CD8-positive, alpha-beta memory T cell (primary cell): ENCODE data around the gene NPAS2. TPM values are rescaled to one million over a fixed set of nuclear protein-coding genes. Genes with fewer than 3 reads are reported as not detected.

Experiments
- CTCF ChIA-PET: fragments of 350-600 bp; sonication (Branson Sonifier 250); formaldehyde crosslinking; loops from one replicate; lab custom pipeline; 2021; ENCODE audit warnings: antibody characterized with exemption; lab: Charles Lee
- POLR2A ChIA-PET: fragments of 350-600 bp; sonication (Branson Sonifier 250); formaldehyde crosslinking; loops from one replicate; lab custom pipeline; 2021; ENCODE audit warnings: antibody characterized with exemption; lab: Charles Lee
- DNase-seq, 5 donors: peaks; one replicate each; pipeline versions ENCODE4 v3.0.0 to v3.0.0-alpha.2; 2020 to 2022; ENCODE audit warnings: mixed read lengths in 1 of 5
- H3K27ac ChIP-seq: one replicate; pipeline ENCODE4 v1.7.0; 2013; ENCODE audit warnings: low read depth, mild to moderate bottlenecking, low read length, moderate library complexity
- H3K27me3 ChIP-seq: 2 replicates; pipeline ENCODE4 v1.7.0; 2013; ENCODE audit warnings: low read length, mild to moderate bottlenecking; ENCODE audit not compliant: insufficient read depth, poor library complexity, severe bottlenecking
- H3K36me3 ChIP-seq: 2 replicates; pipeline ENCODE4 v1.7.0; 2013; ENCODE audit warnings: mild to moderate bottlenecking, low read length, moderate library complexity; ENCODE audit not compliant: insufficient read depth
- H3K4me1 ChIP-seq: 2 replicates; pipeline ENCODE4 v1.7.0; 2013; ENCODE audit warnings: mild to moderate bottlenecking, low read length, moderate library complexity; ENCODE audit not compliant: insufficient read depth
- H3K4me3 ChIP-seq: 2 replicates; pipeline ENCODE4 v1.7.0; 2013; ENCODE audit warnings: mild to moderate bottlenecking, low read length
- H3K9me3 ChIP-seq: 2 replicates; pipeline ENCODE4 v1.7.0; 2013; ENCODE audit warnings: mild to moderate bottlenecking, low read length
- H3K27ac Mint-ChIP-seq, 8 donors: one replicate each; pipeline ENCODE4 v1.8.0; 2020 to 2021; ENCODE audit warnings: mixed read lengths in 8 of 8, mild to moderate bottlenecking in 6 of 8, inconsistent platforms in 3 of 8, moderate library complexity in 3 of 8
- H3K27me3 Mint-ChIP-seq, 2 donors: one replicate each; pipeline ENCODE4 v1.8.0; 2020 to 2021; ENCODE audit warnings: mixed read lengths in 2 of 2, mild to moderate bottlenecking in 1 of 2, moderate library complexity in 1 of 2
- H3K36me3 Mint-ChIP-seq, 3 donors: one replicate each; pipeline ENCODE4 v1.8.0; 2020 to 2021; ENCODE audit warnings: mixed read lengths in 3 of 3, inconsistent platforms in 1 of 3, mild to moderate bottlenecking in 1 of 3
- H3K4me1 Mint-ChIP-seq, 3 donors: one replicate each; pipeline ENCODE4 v1.8.0; 2020 to 2021; ENCODE audit warnings: mixed read lengths in 3 of 3, inconsistent platforms in 1 of 3, mild to moderate bottlenecking in 1 of 3
- H3K4me3 Mint-ChIP-seq, 7 donors: one replicate each; pipeline ENCODE4 v1.8.0; 2020 to 2021; ENCODE audit warnings: mixed read lengths in 7 of 7, mild to moderate bottlenecking in 6 of 7, moderate library complexity in 4 of 7, inconsistent platforms in 2 of 7
- H3K9me3 Mint-ChIP-seq, 5 donors: one replicate each; pipeline ENCODE4 v1.8.0; 2020 to 2022; ENCODE audit warnings: mixed read lengths in 5 of 5, mild to moderate bottlenecking in 3 of 5, moderate library complexity in 2 of 5, inconsistent platforms in 1 of 5
- polyA plus RNA-seq: library from polyadenylated mRNA; unstranded; fragments of 300-500 nt; fragmentation: Illumina TruSeq; gene quantifications from one replicate; pipeline ENCODE4 v1.2.3, GENCODE V29; 2021
- total RNA-seq, 2 experiments: library from RNA; stranded (reverse); gene quantifications; one replicate each; pipeline ENCODE4 v1.2.3, GENCODE V29; 2021

NPAS2 gene
- total and polyA plus RNA-seq, 3 experiments from 2014 or later, result 0.75 to 1.8 (median 1.1) TPM

DNA sequence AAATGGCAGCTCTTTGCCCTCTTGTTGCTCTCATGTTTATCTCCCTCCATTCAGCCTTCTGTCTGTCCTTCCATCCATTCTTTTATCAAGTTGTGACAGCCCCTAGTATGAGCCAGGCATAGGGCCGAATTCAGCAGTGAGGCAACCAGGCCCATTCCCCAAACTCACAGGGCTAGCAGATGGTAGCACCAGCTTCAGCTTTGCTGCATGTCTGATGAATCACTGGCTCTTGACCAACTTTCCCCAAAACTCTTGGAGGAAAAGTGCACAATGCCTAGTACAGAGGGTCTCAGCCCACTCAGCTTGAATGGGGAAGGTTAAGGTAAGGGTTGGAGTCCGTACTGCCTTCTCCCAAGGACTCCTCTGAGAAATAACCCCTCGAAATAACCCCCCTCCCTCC lies 35.7 kb downstream of the NPAS2 start:
- no peak for DNase-seq
- Mint-ChIP-seq H3K9me3 (no peaks in the 10 kb centered on the region), H3K27ac (no peak overlapping the region), H3K4me3 (no peak overlapping the region), H3K4me1 (no peaks in the 10 kb centered on the region), H3K36me3 (no peaks in the 10 kb centered on the region), H3K27me3 (peaks cover 0 to 4% of the 10 kb centered on the region in 2 donors)
- Histone ChIP-seq H3K27me3 (peaks cover 3% of the 10 kb centered on the region), H3K36me3 (no peaks in the 10 kb centered on the region), H3K9me3 (no peaks in the 10 kb centered on the region), H3K4me1 (no peaks in the 10 kb centered on the region), H3K27ac (no peak overlapping the region), H3K4me3 (no peak overlapping the region)
- ChIA-PET CTCF (no interaction called here), POLR2A (no interaction called here)

DNA sequence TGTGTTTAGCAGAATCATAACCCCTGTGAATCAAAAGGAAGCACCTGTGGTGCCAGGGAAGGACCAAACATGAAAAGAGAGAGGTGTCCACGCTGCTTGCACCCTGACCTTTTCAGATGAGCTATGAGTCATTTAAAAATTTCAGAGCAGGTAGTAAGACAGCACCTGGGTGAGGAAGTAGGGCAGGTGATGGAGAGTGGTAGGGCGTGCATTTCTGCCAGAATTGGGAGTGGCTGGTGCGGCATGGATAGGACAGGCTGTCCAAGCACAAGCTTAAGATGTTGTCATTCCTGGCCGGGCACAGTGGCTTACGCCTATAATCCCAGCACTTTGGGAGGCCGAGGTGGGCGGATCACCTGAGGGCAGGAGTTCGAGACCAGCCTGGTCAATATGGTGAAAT lies 36.8 kb downstream of the NPAS2 start:
- H3K9me3 Mint-ChIP-seq, result no peaks in the 10 kb centered on the region
- H3K36me3 Mint-ChIP-seq, result no peaks in the 10 kb centered on the region
- H3K36me3 ChIP-seq, result no peaks in the 10 kb centered on the region
- H3K4me1 ChIP-seq, result no peaks in the 10 kb centered on the region
- H3K4me3 ChIP-seq, result no peak overlapping the region
- CTCF ChIA-PET, result no interaction called here
- H3K27me3 Mint-ChIP-seq, result peaks cover 0 to 4% of the 10 kb centered on the region in 2 donors
- peak overlapping the region in 1 of 8 donors; percentile 56 for H3K27ac Mint-ChIP-seq
- H3K9me3 ChIP-seq, result no peaks in the 10 kb centered on the region
- no peaks in the 10 kb centered on the region for H3K4me1 Mint-ChIP-seq
- no peak overlapping the region for H3K4me3 Mint-ChIP-seq
- no peak overlapping the region for H3K27ac ChIP-seq
- H3K27me3 ChIP-seq, result peaks cover 3% of the 10 kb centered on the region
- POLR2A ChIA-PET, result no interaction called here
- DNase-seq, result no peak

DNA sequence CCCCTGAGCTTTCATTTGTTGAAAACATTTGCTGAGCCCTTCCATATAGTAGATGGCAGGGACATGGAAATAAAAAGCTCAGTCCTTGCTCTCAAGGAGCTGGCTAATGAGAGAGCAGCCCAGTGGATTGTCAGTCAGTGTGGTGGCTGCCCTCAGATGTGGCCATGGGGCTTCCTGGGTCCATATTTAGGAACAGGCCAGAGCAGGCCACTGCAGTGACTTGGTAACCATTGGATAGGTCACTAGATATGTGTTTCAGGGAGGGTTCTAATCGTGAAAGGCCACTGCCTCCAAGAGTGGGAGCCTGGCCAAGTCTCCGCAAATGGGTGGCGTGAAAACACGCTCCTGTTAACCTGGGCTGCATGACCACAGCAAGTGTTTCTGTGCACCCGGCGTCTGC lies 37.4 kb downstream of the NPAS2 start:
- ChIA-PET CTCF (interaction anchor here (1.2 kb wide), 1 partner anchor 10 kb away, joined by 3 read pairs; no protein-coding TSS in a partner anchor), POLR2A (no interaction called here)
- Mint-ChIP-seq H3K36me3 (no peaks in the 10 kb centered on the region), H3K9me3 (no peaks in the 10 kb centered on the region), H3K27ac (no peak overlapping the region), H3K4me3 (no peak overlapping the region), H3K4me1 (no peaks in the 10 kb centered on the region), H3K27me3 (peaks cover 0 to 4% of the 10 kb centered on the region in 2 donors)
- Histone ChIP-seq H3K9me3 (no peaks in the 10 kb centered on the region), H3K27ac (no peak overlapping the region), H3K27me3 (peaks cover 3% of the 10 kb centered on the region), H3K36me3 (no peaks in the 10 kb centered on the region), H3K4me1 (no peaks in the 10 kb centered on the region), H3K4me3 (no peak overlapping the region)
- DNase-seq, result no peak

DNA sequence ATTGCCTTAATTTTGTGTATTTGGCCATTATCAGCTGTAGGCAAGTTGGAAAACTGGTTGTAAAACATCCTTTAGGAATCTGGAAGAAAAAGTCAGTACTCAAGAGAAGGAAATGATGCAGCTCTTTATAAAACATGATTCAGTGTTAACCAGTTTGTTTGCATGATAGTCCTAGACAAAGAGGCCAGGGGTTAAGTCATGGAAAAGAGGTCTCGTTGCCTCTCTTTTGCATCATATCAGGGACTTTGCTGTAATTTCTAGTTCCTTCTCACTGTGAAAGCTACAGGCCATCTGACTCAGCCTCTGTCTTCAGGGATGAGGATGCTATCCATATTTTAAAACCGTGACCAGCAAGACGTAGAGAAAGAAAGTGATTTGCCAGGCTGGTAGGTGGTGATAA lies 38.0 kb downstream of the NPAS2 start:
- ChIA-PET POLR2A (no interaction called here), CTCF (interaction anchor here (1.2 kb wide), 1 partner anchor 10 kb away, joined by 3 read pairs; no protein-coding TSS in a partner anchor)
- no peak for DNase-seq
- H3K9me3 Mint-ChIP-seq, result no peaks in the 10 kb centered on the region
- H3K4me1 Mint-ChIP-seq, result no peaks in the 10 kb centered on the region
- H3K27me3 Mint-ChIP-seq, result peaks cover 1 to 4% of the 10 kb centered on the region in 2 donors
- Histone ChIP-seq H3K36me3 (no peaks in the 10 kb centered on the region), H3K27me3 (peaks cover 3% of the 10 kb centered on the region), H3K9me3 (no peaks in the 10 kb centered on the region), H3K4me1 (no peaks in the 10 kb centered on the region), H3K27ac (no peak overlapping the region), H3K4me3 (no peak overlapping the region)
- no peaks in the 10 kb centered on the region for H3K36me3 Mint-ChIP-seq
- peak overlapping the region in 1 of 8 donors; percentile 62 for H3K27ac Mint-ChIP-seq
- no peak overlapping the region for H3K4me3 Mint-ChIP-seq

DNA sequence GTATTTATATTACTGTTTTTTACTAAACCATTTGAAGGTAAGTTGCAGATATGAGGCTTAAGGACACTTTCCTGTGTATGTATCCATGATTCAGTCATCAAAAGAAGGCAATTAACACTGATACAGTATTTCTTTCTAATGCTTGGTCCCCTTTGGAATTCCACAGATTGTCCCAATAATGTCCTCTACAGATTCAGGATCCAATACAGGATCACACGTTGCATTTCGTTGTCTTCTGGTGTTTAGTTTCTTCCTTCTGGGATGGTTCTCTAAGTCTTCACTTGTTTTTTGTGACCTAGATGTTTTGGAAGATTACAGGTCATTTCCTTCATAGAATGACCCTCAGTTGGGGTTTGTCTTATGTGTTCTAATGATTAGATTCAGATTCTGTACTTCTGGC lies 40.0 kb downstream of the NPAS2 start:
- CTCF ChIA-PET, result no interaction called here

DNA sequence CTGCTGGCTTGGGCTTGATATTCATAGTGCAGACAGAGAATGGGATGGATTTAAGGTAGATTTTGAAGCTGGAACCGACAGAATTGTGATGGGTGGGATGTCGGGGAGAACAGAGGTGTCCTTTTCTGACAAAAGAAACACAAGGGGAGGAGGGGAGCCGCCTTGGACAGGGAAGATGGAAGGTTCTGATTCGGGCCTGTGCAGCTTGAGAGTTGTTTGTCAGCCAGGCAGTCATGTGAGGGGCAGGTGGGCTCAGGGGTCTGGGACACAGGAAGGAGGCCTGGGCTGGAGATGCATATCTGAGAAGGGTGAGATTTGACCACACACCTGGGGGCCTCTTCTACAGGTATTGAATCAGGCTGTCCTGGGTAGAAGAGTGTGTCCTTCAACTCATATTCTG lies 41.4 kb downstream of the NPAS2 start:
- ChIA-PET POLR2A (no interaction called here), CTCF (no interaction called here)
- Mint-ChIP-seq H3K27me3 (peaks cover 3 to 4% of the 10 kb centered on the region in 2 donors), H3K4me1 (no peaks in the 10 kb centered on the region), H3K36me3 (no peaks in the 10 kb centered on the region), H3K27ac (no peak overlapping the region), H3K4me3 (no peak overlapping the region), H3K9me3 (no peaks in the 10 kb centered on the region)
- no peaks in the 10 kb centered on the region for H3K9me3 ChIP-seq
- no peaks in the 10 kb centered on the region for H3K36me3 ChIP-seq
- no peaks in the 10 kb centered on the region for H3K4me1 ChIP-seq
- H3K27me3 ChIP-seq, result no peaks in the 10 kb centered on the region
- H3K4me3 ChIP-seq, result no peak overlapping the region
- no peak overlapping the region for H3K27ac ChIP-seq
- DNase-seq, result no peak

More for the DNA sequence above, 40.0 kb downstream of the NPAS2 start:
- Mint-ChIP-seq H3K4me3 (no peak overlapping the region), H3K4me1 (no peaks in the 10 kb centered on the region), H3K9me3 (no peaks in the 10 kb centered on the region), H3K27ac (no peak overlapping the region), H3K27me3 (peaks cover 3 to 4% of the 10 kb centered on the region in 2 donors), H3K36me3 (no peaks in the 10 kb centered on the region)
- H3K27ac ChIP-seq, result no peak overlapping the region
- no peak overlapping the region for H3K4me3 ChIP-seq
- H3K9me3 ChIP-seq, result no peaks in the 10 kb centered on the region
- no peaks in the 10 kb centered on the region for H3K4me1 ChIP-seq
- POLR2A ChIA-PET, result no interaction called here
- no peak for DNase-seq
- no peaks in the 10 kb centered on the region for H3K27me3 ChIP-seq
- no peaks in the 10 kb centered on the region for H3K36me3 ChIP-seq

DNA sequence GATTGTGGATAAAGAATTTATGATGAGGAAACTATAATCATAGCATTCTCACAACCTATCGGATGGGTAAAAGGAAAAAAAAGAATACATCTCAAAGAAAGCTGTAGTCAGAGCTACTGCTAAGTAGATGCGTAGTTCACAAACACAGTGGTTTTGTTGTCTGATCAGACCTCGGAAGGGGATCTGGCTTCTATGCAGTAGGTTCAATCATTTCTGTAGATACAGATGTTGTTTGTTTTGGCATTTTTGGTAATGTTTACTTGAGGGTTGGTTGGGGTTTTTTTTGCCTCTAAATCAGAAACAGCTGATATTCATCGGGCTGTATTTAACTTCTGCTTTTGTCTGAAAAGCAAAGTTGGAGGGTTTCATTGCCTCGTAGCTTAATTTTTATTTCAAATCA lies 42.1 kb downstream of the NPAS2 start:
- H3K4me3 ChIP-seq, result no peak overlapping the region
- H3K36me3 ChIP-seq, result no peaks in the 10 kb centered on the region
- POLR2A ChIA-PET, result no interaction called here
- H3K27ac ChIP-seq, result no peak overlapping the region
- Mint-ChIP-seq H3K27me3 (peaks cover 3 to 4% of the 10 kb centered on the region in 2 donors), H3K27ac (no peak overlapping the region), H3K36me3 (peaks cover 0 to 1% (median 0%) of the 10 kb centered on the region in 3 donors), H3K4me1 (no peaks in the 10 kb centered on the region), H3K4me3 (no peak overlapping the region), H3K9me3 (peaks cover 0 to 2% (median 0%) of the 10 kb centered on the region in 5 donors)
- H3K27me3 ChIP-seq, result no peaks in the 10 kb centered on the region
- no peak for DNase-seq
- CTCF ChIA-PET, result no interaction called here
- H3K9me3 ChIP-seq, result no peaks in the 10 kb centered on the region
- H3K4me1 ChIP-seq, result no peaks in the 10 kb centered on the region

DNA sequence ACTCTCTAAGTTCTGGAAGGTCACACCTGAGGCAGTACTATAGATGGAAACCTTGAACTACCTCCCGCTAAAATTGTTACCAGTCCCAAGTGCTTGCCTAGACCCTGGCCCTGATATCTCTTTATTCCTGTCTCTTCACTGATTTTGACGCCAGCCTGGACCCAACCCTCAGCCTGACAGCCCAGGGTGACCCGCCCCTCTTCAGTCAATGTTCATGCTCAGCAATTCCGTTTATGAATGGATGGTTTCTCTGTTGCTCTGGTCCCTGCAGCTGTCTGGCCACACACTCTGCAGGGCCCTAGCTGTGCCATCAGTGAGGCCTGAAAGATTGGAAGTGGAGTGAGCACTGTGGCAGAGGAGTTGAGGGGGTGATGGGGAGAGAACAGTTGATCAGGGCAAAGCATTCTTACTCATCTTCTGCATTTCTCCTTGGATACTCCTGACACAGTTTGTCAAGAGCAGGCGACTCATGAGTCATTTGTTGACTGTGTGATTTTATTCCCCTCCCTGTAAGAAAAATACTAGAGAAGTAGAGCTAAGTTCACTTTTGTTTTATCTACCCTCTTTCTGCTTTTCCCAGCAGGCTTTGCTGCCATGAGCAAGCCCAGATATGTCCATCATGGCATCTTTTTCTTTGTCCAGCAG lies 46.0 kb downstream of the NPAS2 start:
- Histone ChIP-seq H3K36me3 (no peaks in the 10 kb centered on the region), H3K4me3 (no peak overlapping the region), H3K9me3 (no peaks in the 10 kb centered on the region), H3K27ac (no peak overlapping the region), H3K27me3 (no peaks in the 10 kb centered on the region), H3K4me1 (no peaks in the 10 kb centered on the region)
- Mint-ChIP-seq H3K4me1 (no peaks in the 10 kb centered on the region), H3K27me3 (peaks cover 2 to 3% of the 10 kb centered on the region in 2 donors), H3K27ac (no peak overlapping the region), H3K9me3 (peaks cover 7 to 16% (median 9%) of the 10 kb centered on the region in 5 donors), H3K4me3 (no peak overlapping the region), H3K36me3 (peaks cover 0 to 2% (median 0%) of the 10 kb centered on the region in 3 donors)
- CTCF ChIA-PET, result no interaction called here
- POLR2A ChIA-PET, result no interaction called here
- DNase-seq, result no peak
